Tongue (tissue), 2 donors: ENCODE measurements around the gene RCBTB2. TPM values are rescaled to one million over a fixed set of nuclear protein-coding genes. Genes with fewer than 3 reads are reported as not detected.
"Not testable (repeated sequence)": the region's sequence is repeated elsewhere in the genome, so short reads cannot be mapped to it uniquely, and the experiment has no call there.

ENCODE experiments used
- DNase-seq: peaks from one replicate; pipeline ENCODE4 v3.0.0-alpha.2; 2015
- total RNA-seq: library from RNA; depleted of rRNA; stranded (reverse); fragments of >200 nt; gene quantifications from one replicate; pipeline ENCODE4 v1.2.3, GENCODE V29; 2014

RCBTB2 gene
- total RNA-seq = 43.3 TPM

GRCh38 chr13:48532506-48533499 lies at the start of gene RCBTB2:
RCBTB2 (minus strand) TSS chr13:48533080; CDS start chr13:48521939, 11,141 bp downstream.
- DNase-seq = peak; percentile 100

- no peak for DNase-seq
Observed at GRCh38 chr13:48582084-48582483, 49.2 kb upstream of the RCBTB2 start.

GRCh38 chr13:48580896-48581295 lies 48.0 kb upstream of the RCBTB2 start:
- DNase-seq = no peak

DNA sequence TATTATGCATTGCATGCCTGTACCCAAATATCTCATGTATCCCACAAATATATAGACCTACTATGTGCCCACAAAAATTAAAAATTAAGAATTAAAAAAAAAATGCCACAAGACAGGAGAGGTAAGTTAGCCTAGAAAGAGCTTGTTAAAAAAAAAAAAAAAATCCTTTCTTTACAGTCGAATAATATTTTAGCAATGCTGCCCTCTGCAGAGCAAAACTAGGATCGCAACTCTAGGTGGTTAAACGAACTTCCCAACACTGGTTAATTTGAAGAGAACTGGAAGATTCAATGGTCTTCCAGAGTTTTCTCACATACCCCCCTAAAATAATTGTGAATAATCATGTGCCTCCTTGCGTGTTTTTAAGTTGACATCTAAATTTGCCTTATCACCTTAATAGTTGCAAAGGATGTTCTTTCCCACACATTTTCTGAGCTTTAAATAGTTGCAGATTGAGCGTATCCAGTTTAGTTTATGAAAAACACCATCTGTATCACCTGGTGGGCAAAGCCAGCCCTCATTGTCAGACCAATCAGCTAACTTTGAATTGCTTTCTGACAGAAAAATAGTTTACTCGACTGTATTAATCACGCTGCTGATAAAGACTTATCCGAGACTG lies 47.4 kb upstream of the RCBTB2 start:
- DNase-seq = peak; percentile 91

GRCh38 chr13:48579919-48580180 lies 47.0 kb upstream of the RCBTB2 start:
- DNase-seq = not testable (repeated sequence)

- no peak for DNase-seq
Observed at GRCh38 chr13:48579165-48579918, 46.5 kb upstream of the RCBTB2 start.

DNA sequence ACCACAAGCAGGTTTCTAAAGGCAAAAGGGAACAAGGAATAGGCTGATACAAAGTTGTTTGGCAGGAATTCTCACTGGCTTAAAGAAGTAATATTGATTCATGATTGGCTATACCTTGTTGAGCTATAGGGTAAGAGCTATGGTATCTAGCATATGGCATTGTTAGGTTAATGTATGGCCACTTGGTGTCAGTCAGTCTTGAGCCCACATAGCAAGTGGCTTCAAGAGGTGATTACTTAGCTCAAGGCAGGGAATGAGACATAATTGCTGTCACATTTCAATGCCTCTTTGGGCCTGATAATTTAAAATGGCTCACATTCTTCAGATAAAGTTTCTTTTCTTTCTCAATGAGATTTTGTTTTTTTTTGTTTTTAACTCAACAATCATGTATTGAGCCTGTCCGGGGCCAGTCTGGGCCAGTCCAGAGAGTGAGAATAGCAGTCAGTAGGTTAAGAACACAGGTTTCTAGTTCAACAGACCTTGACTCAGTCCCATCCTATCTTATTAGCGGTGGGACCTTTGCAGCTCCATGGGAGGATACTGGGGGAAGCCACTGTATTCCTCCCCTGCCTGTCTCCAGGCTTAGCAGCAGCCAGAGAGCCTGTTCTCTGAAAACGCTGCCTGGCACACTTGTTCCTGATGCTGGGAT lies 45.8 kb upstream of the RCBTB2 start:
- no peak for DNase-seq

GRCh38 chr13:48576448-48577010 lies 43.6 kb upstream of the RCBTB2 start:
- no peak for DNase-seq

DNA sequence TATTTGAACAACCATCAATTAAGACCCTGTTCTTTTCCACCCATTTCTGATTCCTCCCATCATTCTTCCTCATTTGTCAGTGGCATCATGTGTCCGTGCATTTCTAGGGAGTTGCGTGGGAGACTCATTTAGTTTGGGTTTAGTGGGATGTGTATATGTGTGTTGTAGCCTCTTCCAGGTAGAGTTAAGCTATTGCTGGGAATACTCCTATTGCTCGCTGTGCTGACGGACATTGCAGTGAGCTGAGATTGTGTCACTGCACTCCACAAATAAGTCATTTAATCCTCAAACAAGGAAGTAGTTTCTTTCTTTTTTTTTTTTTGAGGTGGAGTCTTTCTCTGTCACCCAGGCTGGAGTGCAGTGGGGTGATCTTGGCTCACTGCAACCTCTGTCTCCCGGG lies 42.2 kb upstream of the RCBTB2 start:
- DNase-seq = no peak

- DNase-seq = no peak
Observed at GRCh38 chr13:48574041-48574796, 41.3 kb upstream of the RCBTB2 start.

DNA sequence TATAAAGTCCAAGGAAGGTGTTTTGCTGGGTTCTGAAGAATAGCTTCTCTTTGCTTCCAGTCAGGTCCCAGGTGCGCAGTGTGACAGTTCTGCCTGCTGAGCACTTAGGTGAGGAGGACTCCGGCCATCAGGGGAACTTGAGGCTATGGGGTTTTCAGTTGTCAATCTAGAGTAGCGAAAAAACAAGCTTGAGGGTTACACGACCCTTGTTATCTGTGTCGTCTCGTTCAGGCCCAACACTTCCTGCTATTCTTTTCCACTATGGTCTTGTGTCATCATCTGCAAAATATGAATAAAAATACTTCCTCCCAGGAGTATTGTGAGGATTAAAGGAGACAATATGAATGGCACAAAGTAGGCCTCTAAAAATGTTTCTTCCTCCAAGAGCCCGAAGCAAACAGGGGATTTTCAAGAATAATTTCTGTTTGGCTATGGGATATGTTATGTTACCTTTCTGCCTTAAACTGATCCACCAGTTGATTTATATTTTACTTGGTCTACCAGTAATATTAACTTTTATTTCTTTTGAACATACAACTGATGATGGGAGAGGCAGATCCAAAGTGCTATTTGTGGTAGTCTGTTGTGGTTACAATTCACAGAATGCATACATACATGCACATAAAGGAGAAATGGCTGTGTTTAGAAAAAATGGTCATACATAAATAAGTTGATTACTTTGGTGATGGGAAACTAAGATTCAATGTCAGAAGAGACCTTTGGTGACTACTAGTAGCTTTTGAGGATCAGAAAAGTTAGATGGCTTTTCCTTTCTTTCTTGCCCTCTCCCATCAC lies 40.5 kb upstream of the RCBTB2 start:
- DNase-seq = no peak

GRCh38 chr13:48571126-48571913 lies 38.4 kb upstream of the RCBTB2 start:
- DNase-seq = peak; percentile 92

GRCh38 chr13:48570216-48570828 lies 37.4 kb upstream of the RCBTB2 start:
- DNase-seq = no peak

GRCh38 chr13:48569104-48569666 lies 36.3 kb upstream of the RCBTB2 start:
- no peak for DNase-seq

DNA sequence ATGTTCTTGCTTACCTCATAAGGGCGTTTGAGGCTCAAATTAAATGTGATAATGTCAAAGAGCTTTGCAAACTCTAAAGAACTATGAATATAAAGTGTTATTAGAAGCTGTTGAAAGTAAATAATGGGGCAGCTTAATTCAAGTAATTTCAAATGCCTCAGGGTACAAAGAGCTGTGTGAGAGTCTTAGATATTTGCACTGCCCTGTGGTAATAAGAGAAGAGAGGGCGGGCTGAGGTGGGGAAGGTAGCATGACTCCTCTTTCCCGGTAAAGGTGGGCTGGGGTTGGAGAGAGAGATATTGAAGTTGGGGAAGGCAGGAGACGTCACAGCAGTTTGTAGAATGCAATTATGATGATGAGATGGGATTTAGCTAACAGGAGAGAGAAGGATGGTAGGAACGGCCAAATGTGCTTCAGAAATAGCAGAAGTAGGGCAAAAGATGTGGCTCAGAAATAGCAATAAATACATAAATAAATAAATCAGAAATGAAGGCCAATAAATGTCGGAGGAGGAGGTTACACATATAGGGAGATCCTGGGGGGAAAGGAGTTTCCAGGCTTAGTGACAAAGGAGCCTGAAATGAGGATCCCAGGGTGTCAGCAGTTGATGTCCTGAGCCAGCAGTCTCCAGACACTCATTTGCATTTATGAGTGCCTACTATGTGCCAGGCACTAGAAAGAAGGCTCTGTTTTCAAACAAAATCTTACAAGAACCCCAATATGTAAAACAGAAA lies 35.7 kb upstream of the RCBTB2 start:
- no peak for DNase-seq

DNA sequence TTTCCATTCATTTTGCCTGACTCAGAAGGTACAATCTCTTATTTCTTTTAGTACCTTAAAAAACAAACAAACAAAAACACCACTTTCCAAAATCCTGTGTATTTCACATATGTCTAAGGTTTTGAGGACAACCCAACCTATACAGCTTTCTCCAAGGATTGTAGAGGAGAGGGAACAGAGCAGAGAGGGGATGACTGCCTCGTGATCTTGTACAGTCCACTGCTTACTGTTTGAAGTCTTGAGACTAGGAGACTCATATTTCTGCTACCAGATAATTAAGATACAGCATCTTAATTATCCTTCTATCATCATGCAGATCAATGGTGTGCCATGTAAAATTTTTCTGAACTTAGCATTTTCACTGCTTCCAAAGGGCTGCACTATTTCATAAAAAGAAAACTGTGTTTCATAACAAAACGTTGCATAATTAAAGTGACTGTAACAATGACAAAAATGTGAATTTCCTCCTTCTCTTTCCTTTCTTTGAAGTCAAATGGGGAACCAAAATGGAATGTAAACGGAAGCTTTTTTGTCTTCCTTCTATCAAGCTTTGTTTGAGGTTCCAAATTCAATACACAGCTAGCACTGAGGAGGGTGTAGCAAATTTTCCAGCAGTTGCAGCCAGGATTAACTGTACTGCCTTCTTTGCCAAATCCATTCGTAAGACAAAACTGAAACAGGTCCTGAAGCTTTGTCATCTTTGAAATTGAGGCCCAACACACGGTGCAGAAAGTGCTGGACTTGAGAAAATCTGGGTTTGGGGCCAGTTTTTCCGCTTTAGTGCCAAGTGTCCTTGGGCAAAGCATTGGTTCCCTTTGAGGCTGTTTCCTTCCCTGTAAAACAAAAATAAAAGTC lies 34.9 kb upstream of the RCBTB2 start:
- DNase-seq = peak; percentile 96

- DNase-seq = no peak
Observed at GRCh38 chr13:48564056-48564455, 31.2 kb upstream of the RCBTB2 start.
